ENCODE data around the gene BRIP1. TPM values are rescaled to one million over a fixed set of nuclear protein-coding genes. Genes with fewer than 3 reads are reported as not detected.

BRIP1 gene
- total RNA-seq, 1 experiment from 2014 or later = 13.8 TPM

GRCh38 chr17:61644800-61645774, 218.2 kb downstream of the BRIP1 start:
- CTCF ChIA-PET = interaction anchor here (1.6 to 1.7 kb wide), 2 partner anchors 10 to 464 kb away, joined by 4 to 6 read pairs; no protein-coding TSS in a partner anchor
- Mint-ChIP-seq H3K36me3 (0 out of 2 replicates have a peak, but pooled peaks cover 4% of the 10 kb centered on the region), H3K4me1 (peaks cover 9% of the 10 kb centered on the region), H3K9me3 (peaks cover 5% of the 10 kb centered on the region), H3K4me3 (no peak overlapping the region), H3K27ac (no peak overlapping the region), H3K27me3 (ENCODE audit: low read depth) (no peaks in the 10 kb centered on the region)
- no peak for DNase-seq (ENCODE audit: low spot score)
- POLR2A ChIA-PET = no interaction called here
- no peak for ATAC-seq
- TF ChIP-seq NR3C1 (CRISPR knock-in tag; conservative IDR thresholded peaks at IDR 0.05; ENCODE audit: low read depth) (no peak), SOX15 (CRISPR knock-in tag; IDR thresholded peaks at IDR 0.05) (no peak), FOXP1 (CRISPR knock-in tag; IDR thresholded peaks at IDR 0.05; ENCODE audit: borderline replicate concordance) (no peak), GABPB1 (CRISPR knock-in tag; IDR thresholded peaks at IDR 0.05) (no peak), ETV6 (CRISPR knock-in tag; IDR thresholded peaks at IDR 0.05) (no peak), GRHL2 (CRISPR knock-in tag; IDR thresholded peaks at IDR 0.05; ENCODE audit: insufficient replicate concordance, severe bottlenecking) (no peak), ZNF425 (CRISPR knock-in tag; conservative IDR thresholded peaks at IDR 0.05) (no peak), MYBL2 (CRISPR knock-in tag; IDR thresholded peaks at IDR 0.05) (no peak), ATF3 (CRISPR knock-in tag; conservative IDR thresholded peaks at IDR 0.05) (no peak), ZNF232 (CRISPR knock-in tag; IDR thresholded peaks at IDR 0.05) (no peak), E2F5 (CRISPR knock-in tag; IDR thresholded peaks at IDR 0.05) (no peak), ZNF396 (CRISPR knock-in tag; IDR thresholded peaks at IDR 0.05; ENCODE audit: borderline replicate concordance) (no peak), E2F4 (CRISPR knock-in tag; IDR thresholded peaks at IDR 0.05; ENCODE audit: borderline replicate concordance, low read depth) (no peak), ZNF219 (CRISPR knock-in tag; IDR thresholded peaks at IDR 0.05; ENCODE audit: borderline replicate concordance) (no peak), USF2 (CRISPR knock-in tag; IDR thresholded peaks at IDR 0.05) (no peak), ZNF263 (CRISPR knock-in tag; IDR thresholded peaks at IDR 0.05; ENCODE audit: low read depth) (no peak), IRF1 (CRISPR knock-in tag; IDR thresholded peaks at IDR 0.05) (no peak), TP53 (CRISPR knock-in tag; IDR thresholded peaks at IDR 0.05) (no peak), ZSCAN18 (CRISPR knock-in tag; IDR thresholded peaks at IDR 0.05) (no peak), ZNF121 (CRISPR knock-in tag; IDR thresholded peaks at IDR 0.05) (no peak)
